GM10266 (cell line): ENCODE measurements around the gene LTA4H.

Source experiments
- DNase-seq: peaks from one replicate; pipeline ENCODE4 v3.0.0; 2012; ENCODE audit errors: extremely low spot score
- TF ChIP-seq, protein P1 (sequence below): IDR thresholded peaks from 2 replicates; pipeline ENCODE4 v1.5.1; 2012; ENCODE audit warnings: mild to moderate bottlenecking, low read depth; ENCODE audit not compliant: control insufficient read depth, insufficient read depth; ENCODE audit errors: missing control alignments

The LTA4H gene

DNA sequence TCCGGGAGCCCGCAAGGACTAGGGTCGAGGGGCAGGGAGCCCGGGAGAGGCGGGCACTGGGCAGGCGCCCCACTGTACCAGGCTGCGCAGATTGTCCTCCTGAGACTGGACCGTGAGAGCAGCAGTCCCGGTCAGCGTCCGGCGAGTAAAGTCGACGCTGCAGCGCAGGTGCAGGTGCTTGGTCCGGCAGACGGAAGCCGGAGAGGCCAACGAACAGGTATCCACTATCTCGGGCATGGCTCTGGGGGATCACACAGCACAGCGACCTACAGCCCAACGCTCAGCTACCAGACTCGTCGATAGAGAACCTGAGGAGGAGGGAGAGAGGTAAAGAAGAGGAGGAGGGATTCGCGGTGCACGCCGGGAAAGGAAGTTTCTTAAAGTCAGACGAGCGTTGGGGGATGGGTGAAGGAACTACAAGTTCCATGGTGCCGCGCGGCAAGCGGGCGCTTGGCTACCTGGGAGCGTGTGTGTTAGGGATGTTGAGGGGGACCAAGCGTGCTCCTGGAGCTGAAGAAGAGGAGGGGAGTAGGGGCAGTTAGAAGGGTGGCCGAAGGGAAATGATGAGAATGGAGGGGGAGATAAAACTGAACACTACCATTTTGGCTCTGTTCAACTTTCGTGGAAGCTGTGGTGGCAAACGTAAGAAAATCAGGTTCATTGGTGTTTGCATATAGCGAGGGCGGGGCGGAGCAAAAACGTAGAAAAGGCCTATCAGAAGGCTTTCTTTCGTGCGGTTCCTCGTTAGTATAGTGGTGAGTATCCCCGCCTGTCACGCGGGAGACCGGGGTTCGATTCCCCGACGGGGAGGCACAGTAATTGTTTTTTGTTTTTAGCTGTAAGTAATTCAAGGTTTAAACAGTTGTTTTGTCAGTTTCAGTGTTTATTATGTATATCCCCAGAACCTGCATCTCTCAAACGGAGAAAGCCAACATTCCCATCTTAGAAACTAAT lies at the start of gene LTA4H:
Gene LTA4H (minus strand): TSS at position 305 of the 954 bp plus-strand sequence. CDS start 68 bp downstream, at position 237.
- peak; percentile 88 for DNase-seq
- TF ChIP-seq, protein P1, sequence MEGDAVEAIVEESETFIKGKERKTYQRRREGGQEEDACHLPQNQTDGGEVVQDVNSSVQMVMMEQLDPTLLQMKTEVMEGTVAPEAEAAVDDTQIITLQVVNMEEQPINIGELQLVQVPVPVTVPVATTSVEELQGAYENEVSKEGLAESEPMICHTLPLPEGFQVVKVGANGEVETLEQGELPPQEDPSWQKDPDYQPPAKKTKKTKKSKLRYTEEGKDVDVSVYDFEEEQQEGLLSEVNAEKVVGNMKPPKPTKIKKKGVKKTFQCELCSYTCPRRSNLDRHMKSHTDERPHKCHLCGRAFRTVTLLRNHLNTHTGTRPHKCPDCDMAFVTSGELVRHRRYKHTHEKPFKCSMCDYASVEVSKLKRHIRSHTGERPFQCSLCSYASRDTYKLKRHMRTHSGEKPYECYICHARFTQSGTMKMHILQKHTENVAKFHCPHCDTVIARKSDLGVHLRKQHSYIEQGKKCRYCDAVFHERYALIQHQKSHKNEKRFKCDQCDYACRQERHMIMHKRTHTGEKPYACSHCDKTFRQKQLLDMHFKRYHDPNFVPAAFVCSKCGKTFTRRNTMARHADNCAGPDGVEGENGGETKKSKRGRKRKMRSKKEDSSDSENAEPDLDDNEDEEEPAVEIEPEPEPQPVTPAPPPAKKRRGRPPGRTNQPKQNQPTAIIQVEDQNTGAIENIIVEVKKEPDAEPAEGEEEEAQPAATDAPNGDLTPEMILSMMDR = no peak

DNA sequence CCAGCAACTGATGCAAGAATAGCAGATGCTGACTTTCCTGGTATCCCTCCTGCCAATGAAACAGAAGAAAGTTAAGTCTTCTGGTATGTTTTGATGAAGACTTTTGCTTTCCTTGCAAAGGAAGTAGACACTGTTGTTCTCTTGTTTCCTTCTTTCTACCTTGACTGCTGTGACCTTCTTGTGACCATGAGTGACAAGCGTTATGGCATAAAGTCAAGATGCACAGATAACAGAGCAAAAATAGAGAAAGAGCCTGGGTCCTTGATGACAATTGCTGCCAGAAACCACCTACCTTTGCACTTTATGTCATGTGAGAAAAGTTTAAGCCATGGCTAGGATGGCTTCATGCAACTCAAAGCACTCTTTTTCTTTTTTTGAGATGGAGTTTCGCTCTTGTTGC lies 49.2 kb upstream of the LTA4H start:
- DNase-seq = no peak
- TF ChIP-seq, protein P1 = no peak

DNA sequence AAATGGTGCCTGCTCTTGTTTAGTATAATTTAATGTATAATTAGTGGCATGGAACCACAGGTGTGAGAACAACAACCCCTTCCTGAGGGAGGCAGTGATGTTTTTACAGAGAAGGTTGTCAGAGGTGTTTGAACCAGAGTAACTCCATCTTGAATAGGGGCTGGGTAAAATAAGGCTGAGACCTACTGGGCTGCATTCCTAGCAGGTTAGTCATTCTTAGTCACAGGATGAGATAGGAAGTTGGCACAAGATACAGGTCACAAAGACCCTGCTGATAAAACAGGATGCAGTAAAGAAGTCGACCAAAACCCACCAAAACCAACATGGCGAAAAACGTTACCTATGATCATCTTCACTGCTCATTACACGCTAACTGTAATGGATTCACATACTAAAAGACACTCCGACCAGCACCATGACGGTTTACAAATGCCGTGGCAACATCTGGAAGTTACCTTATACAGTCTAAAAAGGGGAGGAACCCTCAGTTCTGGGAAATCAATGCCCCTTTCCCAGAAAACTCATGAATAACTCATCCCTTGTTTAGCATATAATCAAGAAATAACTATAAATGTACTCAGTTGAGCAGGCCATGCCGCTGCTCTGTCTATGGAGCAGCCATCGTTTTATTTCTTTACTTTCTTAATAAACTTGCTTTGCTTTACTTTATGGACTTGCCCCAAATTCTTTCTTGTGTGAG lies 47.8 kb upstream of the LTA4H start:
- TF ChIP-seq, protein P1 = no peak
- no peak for DNase-seq

DNA sequence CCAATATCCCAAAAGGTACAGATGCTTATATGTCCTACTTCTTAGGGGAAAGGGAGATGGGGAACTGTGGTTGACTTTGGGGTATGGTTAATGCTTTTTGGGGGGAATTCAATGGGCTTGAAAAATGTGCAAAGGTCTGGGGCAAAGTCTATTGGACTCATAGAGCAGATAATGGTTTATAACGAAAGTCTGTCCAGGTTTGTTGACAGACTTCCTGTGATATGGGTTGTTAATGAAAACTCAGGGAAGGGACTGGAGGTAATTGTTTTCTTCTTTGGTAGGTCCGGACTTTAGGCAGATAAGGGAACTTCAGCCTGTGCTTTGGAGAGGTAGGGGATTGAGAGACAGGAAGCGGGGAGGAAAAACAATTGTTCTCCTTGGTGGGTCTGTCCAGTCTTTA lies 46.2 kb upstream of the LTA4H start:
- TF ChIP-seq, protein P1 = no peak
- no peak for DNase-seq

DNA sequence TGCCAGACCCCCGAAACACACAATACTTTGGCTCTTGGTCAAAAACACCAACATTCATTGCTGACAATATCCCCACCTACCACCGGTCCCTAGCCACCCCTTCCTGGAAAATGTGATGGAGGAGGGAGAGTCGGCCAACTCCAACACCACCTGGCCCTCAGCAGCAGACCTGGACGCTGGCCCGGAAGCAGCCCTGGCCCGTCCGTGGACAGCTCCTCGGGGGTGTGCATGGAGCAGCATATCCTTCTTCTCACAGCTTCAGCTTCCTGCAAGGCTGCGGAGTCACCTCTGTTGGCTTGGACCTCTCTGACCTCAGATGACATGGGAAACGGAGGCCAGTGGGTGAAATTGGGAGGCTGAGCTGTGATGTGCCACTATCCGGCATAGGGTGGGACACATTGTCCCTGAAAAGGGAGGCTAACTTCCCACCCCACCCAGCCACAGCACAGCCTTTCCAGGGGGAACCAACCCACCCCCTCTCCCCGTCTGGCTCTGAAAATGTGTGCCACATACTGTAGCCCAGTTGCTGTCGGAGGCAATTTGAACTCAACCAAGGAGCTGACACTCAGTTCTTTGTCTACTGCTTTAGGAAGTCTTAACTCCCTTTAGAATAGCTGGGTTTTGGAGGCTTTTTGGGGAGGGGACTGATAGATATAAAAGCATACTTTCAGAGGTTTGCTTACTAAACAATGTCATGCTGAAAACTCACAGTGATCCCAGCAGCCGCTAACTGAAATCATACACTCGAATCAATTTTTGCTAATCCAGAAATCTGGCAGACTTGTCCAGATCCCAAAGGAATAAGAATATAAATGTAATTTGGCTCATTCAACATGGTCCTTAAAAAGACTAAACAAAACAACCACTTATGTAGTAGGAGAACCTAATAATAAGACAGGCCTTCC lies 43.1 kb upstream of the LTA4H start:
- no peak for DNase-seq
- TF ChIP-seq, protein P1 = no peak

DNA sequence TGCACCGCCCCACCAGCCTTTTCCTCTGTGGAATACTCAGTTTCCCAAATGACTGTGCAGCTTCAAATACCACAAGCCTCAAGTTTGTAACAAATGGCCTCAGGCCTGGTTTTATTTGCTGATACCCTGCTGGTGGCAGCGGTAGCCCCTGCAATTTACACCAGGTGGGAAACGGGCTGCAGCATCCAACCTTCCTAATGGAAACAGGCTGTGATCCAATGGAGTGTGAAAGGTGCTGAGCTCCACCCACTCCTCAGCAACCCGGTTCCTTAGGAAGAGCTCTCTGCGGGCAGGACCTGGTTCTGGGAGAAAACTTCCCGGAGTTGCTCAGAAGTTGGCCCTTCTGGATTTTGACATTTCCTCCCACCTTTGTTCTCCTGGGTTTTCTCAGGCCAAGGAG lies 41.7 kb upstream of the LTA4H start:
- TF ChIP-seq, protein P1 = no peak
- no peak for DNase-seq
